H1 (cell line): ENCODE data around the gene ACACA.

Source experiments
- CBX5 ChIP-seq: fragments of 300-800, 300-1000 bp; sonication (generic); IDR thresholded peaks from 2 replicates; pipeline ENCODE4 v1.7.1; 2016; ENCODE audit warnings: antibody characterized with exemption, low read length, low read depth
- CTCF ChIP-seq, 3 experiments: IDR thresholded peaks; 1 replicate in 2 of 3; 2 replicates in 1 of 3; pipeline versions ENCODE4 v1.5.1 to v1.6.1; 2011; ENCODE audit warnings: low read length in 3 of 3, mild to moderate bottlenecking in 3 of 3, inconsistent platforms in 2 of 3, low read depth in 1 of 3, moderate library complexity in 1 of 3; ENCODE audit not compliant: insufficient read depth in 1 of 3; ENCODE audit errors: control extremely low read depth in 1 of 3
- EZH2 ChIP-seq: fragments of 200-600 bp; sonication (generic); IDR thresholded peaks from 2 replicates; pipeline ENCODE4 v1.7.1; 2012; ENCODE audit warnings: low read depth, mild to moderate bottlenecking, moderate library complexity, low read length, inconsistent platforms; ENCODE audit not compliant: severe bottlenecking
- FOSL1 ChIP-seq: IDR thresholded peaks from 2 replicates; pipeline ENCODE4 v1.6.1; 2011; ENCODE audit warnings: mild to moderate bottlenecking, low read depth, low read length, moderate library complexity; ENCODE audit not compliant: insufficient read depth
- GTF2F1 ChIP-seq: IDR thresholded peaks from 2 replicates; pipeline ENCODE4 v1.6.1; 2012; ENCODE audit warnings: low read depth, low read length, improper control_type of control experiment, borderline replicate concordance
- MAX ChIP-seq: IDR thresholded peaks from 2 replicates; pipeline ENCODE4 v1.6.1; 2012; ENCODE audit warnings: inconsistent platforms
- POLR2A ChIP-seq, 2 experiments: IDR thresholded peaks; 1 replicate in 1 of 2; 2 replicates in 1 of 2; pipeline ENCODE4 v1.6.1; 2011; ENCODE audit warnings: low read depth in 2 of 2, low read length in 2 of 2, mild to moderate bottlenecking in 2 of 2; ENCODE audit errors: control extremely low read depth in 1 of 2
- SRF ChIP-seq: IDR thresholded peaks from 2 replicates; pipeline ENCODE4 v1.6.1; 2011; ENCODE audit warnings: mild to moderate bottlenecking, low read depth, low read length, moderate library complexity

GRCh38 chr17:37092701-37093100, 313.9 kb downstream of the ACACA start:
- TF ChIP-seq SRF: no peak
- TF ChIP-seq GTF2F1: no peak
- TF ChIP-seq POLR2A (IDR thresholded peaks at IDR 0.05; ENCODE audit: control extremely low read depth in 1 of 2, low read depth in 2 of 2, low read length in 2 of 2): no peak
- no peak for TF ChIP-seq FOSL1
- no peak for TF ChIP-seq MAX
- TF ChIP-seq CBX5: no peak
- TF ChIP-seq CTCF (IDR thresholded peaks at IDR 0.05; ENCODE audit: control extremely low read depth in 1 of 3, insufficient read depth in 1 of 3, low read depth in 1 of 3, low read length in 3 of 3): no peak
- no peak for TF ChIP-seq EZH2
